CD4-positive, alpha-beta T cell treated with Interleukin-10 for 1 hour (primary cell): ENCODE results near the gene CD47.

Experiments
- DNase-seq: peaks from one replicate; pipeline ENCODE4 v3.0.0-alpha.2; 2020

Gene CD47

DNA sequence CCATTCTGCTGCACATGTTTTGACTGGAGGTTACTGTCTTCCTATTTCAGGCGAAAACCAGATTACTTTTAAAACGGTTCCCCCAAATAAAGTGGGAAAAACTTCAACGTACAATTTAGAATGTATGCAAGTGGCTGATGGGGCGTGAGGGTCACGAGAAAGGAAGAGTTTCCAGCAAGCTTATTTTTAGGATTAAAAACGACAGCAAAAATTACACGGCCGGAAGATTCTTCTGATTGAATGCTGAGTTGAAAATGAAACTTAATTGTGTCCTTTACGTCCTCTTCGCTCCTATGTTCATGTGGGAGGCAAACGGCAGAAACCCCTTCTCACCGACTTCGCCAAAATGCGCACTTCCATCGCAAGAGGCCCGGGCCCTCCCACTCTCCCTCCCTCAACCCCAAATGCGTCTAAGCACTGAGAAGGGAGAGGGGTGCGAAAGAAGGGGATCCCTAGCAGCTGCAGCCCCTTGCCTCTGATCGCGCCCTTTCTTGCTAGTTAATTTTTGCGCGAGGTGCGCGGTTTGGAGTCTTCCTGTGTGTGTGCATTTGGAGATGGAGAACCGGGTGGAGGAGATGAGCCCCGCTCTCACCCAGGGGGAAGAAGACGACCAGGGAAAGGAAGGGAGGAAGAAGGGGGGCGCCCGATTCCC lies 656 bp downstream of the CD47 start:
- peak; percentile 66 for DNase-seq

DNA sequence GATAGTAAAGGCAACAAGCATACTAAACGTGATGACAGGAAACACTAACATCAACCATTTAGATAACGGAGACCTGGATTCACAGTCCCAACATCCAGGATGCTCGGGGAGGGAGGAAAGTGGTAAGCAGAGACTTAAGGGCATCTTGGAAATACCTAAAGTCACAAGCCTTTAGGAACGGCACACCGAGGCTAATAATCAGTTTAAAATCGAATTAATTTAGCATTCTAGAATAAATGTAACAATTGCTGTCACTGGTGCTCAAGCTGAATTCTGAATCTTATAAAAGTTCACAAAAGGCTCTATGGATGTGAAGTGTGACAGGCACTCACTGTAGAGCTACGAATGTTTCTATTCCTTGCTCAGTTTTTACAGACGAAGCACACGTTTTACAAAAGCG lies 1.3 kb downstream of the CD47 start:
- DNase-seq, result no peak

DNA sequence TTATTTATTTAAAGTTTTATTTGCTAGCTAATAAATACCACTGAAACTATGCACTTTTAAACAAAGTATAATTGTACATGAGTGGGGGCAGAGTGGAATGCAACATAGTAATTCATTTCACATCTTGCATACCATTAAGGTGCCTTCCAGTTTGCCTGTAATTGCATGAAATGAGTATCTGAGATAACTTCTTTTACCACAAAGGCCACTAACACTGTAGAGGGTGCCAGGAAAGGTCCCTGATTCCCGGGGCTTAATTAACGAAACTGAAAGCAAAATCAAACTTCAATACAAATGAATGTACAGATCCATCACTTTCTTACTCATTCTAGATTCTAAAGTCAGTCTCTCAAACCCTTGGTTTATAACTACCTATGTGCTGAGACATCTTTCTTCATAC lies 2.1 kb downstream of the CD47 start:
- DNase-seq, result peak; percentile 69

DNA sequence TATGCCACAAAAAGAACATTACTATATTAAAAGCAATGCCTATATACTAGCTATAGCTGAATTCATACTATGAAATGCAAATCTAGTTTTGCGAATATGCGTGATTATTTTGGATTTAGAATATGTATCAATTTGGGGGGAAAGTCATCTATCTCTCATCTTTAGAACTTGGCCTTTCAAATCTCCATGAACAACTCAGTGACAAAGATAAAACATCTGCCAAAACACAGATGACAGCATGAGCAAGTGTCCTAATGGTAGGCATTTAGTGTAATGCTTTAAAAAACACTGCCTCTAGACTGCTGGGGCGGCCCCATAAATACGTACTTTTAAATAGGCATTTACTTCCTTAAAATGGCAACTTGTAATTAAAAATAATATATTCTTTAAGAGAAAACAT lies 2.7 kb downstream of the CD47 start:
- DNase-seq, result no peak

DNA sequence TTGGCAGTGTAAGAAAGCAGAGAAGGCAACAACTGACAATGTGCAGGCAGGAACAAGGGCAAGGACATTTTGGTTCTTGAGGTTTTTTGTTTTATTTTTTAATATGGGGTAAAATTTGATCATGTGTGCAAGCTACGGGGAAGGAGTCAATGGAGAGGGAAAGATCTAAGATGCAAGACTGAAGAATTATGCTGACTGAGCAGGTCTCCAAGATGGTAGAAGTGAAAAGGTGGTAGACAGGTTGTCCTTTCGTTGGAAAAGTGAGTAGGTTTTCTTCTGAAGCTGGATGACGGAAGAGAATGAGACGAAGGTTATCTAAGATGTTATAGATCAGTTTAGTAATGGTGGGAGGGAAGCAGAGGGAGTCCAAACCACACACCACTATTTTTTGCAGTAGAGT lies 4.2 kb downstream of the CD47 start:
- no peak for DNase-seq

DNA sequence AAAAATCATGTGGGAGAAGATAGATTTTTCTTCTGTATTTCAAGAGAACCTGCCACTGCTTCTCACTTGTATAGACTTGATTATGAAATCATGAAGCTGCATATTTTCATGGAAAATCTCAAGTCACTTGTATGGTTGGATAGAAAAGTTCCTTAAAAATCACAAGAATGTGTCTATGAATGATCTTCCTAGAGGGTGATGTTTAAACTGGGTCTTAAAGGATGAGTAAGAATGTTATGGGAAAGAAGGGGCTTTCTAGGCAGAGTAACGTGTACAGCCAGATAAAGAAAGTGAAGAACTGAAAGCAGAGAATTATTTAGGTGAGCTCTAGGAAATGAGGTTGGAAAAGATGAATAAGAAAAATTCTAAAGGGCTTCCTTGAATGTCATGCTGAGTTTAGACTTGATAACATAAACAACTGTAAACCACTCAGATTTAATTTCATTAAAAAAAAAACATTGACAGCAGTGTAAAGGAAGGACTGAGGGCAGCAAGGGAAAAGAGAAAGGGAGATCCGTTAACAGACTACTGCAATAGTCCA lies 5.0 kb downstream of the CD47 start:
- no peak for DNase-seq

DNA sequence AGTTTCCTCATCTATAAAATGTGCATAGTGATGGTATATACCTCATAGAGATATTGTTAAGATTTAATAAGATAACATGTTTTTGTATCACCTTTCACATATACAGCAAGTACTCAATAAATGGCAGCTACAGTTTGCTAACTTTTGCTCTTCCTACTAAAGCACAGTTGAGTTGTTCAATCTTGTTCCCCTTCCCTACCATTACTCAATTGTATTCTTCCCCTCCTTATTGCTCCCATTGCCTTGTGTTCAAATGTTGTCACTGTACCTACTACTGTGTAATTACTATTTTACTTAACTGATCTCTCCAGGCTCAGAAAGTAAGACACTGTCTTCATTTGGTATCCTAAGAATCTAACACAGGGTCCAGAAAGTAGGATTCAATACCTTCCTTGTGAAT lies 5.5 kb downstream of the CD47 start:
- DNase-seq, result no peak

DNA sequence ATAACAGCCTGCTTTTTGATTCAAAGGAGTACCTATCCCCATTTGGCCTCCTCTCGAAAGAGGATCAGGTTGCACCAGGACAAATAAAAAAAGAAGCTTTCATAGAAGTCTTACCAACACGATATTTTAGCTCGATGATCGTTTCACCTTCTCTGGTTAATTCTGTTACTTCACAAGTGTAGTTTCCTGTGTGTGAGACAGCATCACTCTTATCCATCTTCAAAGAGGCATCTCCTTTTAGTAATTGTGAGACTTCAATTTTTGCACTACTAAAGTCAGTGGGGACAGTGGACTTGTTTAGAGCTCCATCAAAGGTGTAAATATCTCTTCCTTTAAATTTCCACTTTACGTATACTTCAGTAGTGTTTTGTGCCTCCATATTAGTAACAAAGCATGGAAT lies 11.0 kb downstream of the CD47 start:
- DNase-seq, result peak; percentile 23

DNA sequence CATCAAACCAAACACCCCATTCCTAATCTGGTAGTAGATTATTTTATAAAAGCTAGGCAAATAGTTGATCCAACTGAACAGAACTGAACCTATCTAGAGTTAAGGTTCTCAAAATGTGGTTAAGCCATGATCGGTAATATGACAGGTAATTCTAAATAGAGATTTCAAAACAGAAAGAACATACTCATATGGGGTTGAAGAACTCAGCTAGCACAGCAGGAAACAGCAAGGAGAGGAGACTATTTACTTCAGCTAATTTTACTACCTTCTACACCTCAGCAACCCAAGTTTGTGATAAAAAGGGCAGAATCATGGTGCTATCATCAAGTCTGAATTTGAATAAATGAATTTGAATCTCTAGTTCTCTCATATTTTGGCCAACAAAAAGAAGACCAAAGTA lies 11.8 kb downstream of the CD47 start:
- no peak for DNase-seq

DNA sequence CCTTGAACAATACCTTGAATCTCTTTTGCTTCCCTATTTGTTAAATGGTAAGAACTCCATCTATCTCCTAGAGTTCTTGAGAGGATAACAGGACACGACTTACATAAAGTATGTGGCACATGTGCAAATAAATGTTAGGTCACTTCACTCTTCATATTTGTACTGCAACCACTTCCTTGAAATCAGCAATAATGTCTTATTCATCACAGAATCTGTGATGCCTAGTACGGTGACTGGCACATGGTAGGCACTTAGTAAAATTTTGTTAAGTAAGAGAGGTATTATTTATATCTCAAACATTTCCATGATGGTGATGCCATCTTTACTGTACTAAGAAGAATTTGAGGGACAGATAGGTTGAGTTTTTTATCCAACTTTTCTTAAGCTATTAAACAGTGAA lies 14.3 kb downstream of the CD47 start:
- DNase-seq, result no peak

DNA sequence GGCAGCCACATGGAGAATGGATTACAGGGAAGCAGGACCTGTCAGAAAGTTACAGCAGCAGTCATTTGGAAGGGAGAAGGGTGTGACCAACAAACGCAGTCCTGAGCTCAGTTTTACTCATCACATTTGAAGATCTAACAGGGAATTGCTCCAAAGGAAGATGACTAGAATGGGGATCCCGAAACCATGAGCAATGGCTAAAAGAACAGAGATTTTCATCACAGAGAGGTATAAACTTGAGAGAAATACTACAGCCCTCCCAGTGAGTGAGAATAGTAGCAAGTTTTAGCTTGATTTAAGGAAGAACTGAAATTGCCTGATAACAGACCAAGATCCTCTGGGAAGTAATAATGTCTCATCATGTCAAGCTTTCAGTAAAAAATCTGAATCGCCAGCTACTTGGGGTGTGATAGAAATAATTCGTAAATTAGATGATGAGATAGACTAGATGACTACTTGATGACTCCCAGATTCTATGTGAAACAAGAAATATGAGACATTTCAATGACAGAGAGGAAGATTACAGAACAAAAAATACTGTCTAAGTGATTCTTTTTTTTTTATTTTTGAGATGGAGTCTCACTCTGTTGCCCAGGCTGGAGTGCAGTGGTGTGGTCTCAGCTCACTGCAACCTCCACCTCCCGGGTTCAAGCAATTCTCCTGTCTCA lies 16.9 kb downstream of the CD47 start:
- no peak for DNase-seq

DNA sequence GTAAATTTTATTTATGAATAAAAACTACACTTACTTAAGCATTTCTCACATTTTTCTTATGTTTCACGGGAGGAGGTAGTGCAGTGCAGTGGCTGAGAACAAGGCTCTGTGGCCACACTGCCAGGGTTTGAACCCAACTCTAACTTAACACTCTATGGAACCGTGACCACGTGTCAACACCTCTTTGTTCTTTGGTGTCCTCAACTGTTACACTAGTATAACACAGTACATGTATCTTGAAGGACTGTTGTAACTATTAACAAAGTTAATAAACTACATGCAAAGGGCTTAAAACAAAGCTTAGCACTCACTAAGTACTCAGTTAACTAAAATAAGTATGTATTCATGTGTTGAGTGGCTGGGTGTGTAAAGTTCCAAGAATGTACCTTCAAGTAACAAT lies 19.5 kb downstream of the CD47 start:
- DNase-seq, result peak; percentile 22

DNA sequence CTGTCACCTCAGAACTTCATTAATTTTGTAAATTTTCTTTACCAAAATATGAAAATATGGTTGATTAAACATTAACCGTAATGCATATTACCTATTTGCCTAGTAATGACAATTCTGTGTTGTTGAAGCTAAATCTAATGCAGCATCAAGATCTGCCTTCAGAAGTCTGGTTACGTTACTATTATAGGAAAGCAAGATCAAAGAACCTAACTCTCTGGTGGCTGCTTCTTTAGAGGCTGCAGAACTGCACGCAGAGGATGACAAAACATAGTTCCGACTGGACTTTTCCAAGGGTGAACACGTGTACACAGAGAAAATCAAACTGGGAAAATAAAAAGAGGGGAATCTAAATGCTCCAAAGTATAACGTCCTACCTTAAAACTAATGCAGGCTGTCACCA lies 20.5 kb downstream of the CD47 start:
- DNase-seq, result no peak

DNA sequence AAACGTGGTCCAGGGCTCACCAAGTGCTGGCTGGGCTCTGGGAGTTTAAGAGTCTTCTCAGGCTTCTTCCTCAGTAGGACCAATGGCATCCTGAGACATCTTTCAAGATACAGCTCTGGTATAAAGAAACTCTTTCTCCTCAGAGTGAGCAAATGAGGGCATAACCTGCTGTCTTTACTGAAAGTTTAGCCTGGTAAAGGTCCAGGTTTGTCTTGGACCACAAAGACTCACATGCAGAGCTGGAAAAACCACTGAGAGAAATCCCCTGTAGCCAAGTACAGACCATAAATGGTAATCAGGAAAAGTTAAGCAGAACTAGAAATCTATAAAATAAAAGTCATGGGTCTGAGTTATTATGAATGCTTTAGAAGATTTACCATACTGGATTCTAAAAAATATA lies 23.1 kb downstream of the CD47 start:
- no peak for DNase-seq

DNA sequence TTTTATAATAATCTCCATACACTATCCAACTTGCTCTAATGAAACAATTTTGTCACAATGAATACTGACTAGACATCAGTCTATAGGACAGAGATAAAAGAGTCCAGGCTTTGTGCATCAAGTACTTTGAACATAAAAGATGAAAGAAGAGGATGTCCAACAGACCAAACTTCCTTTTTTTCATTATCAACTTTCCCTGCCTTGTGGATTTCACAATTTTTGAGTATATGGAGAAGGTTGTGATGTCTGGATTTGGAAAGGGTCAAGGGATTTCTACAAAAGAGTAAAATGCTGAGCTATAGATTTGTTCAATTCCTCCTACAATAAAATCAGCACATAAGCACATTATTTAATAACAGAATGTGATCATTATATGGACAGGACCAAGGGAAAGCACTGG lies 25.7 kb downstream of the CD47 start:
- DNase-seq, result no peak

DNA sequence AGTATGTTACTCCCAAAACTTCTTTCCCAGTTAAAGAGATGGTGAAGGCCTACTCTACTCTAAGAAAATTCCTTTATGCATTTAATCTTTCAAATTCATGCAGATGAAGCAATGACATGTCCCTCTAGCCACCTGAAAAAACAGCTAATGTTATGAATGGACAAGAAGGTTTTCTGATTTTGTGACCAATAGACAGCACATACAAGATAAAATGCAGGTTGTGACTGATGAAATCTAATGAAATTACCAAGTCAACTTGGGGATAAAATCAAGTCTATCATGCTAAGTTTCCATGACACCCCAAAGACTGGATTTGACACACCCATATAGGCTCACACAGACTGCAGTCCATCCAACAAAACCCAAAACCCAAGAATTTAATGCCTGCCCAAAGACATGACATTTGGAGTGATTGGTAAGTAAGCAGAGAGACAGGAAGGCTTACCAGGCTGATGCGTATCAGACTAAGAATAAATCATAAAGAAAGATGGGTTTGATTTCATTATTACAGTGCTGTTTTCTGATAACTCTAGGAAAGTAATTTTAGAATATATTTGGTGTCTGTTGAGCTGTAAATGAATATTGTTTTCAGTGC lies 26.4 kb downstream of the CD47 start:
- no peak for DNase-seq

DNA sequence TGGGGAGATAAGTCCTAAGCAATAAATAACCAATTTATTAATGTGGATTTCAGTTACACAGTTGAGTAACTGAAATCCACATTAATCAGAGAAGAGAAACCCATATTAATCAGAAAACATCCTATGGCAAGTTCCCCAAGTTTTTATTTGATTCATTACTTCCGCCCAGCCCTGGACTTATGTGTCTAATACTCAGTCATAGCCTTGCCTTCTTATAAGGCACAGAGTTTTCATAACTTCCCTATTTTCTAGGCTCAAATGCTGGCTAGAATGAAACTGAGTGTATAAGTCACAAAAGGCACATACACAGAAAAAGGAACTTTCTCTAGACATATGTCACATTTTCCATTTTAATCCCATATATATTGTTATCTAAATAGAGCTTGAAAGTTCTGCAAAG lies 28.8 kb downstream of the CD47 start:
- no peak for DNase-seq

DNA sequence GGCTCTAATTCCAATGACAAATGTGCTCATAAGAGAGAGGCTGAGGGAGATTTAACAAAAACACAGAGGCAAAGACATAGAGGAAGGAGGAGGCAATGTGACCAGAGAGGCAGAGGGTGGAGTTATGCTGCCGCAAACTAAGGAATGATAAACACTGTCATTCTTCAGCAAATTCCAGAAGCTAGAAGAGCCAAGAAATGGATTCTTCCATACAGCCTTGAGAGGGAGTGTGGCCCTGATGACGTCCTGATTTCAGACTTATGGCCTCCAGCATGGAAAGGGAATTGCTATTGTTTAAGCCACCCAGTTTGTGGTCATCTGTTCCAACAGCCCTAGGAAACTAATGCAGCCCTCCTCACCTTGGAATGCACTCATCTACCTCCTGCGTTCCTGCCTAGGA lies 30.5 kb downstream of the CD47 start:
- DNase-seq, result no peak

DNA sequence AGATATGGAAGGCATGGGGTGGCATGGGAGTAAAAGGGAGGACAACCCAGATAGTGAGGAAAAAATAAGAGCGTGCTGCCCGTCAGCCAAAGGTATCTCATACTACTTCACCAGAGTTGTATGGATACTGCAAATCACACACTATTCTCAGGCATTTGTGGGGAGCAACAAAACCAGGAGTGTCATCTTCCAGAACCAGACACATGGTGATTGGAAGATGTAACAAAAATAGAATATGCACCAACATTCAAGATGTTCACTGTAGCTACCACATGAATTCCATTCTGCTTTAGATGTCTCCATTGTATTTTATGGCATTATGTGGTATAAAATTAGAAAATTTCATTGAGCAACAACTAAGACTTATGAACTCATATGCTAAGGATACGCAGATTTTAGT lies 34.9 kb downstream of the CD47 start:
- no peak for DNase-seq

DNA sequence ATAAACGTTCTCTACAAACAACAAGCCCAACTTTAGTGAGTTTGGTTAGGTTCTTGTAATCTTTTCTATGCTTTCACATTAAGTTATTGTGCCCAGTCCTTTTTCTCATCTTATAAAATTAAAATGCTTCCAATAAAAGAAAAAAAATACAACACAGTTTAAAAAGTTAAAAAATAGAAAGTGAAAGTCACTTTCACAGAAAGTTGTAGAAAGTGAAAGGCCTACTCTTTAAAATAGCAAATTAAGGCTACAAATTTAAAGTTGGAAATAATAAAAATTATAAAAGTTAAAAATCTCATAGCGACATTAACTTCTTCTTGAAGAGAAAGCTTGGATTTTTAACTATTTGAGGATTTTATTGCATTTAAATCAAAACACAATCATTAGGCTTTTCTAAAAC lies 35.9 kb downstream of the CD47 start:
- no peak for DNase-seq

DNA sequence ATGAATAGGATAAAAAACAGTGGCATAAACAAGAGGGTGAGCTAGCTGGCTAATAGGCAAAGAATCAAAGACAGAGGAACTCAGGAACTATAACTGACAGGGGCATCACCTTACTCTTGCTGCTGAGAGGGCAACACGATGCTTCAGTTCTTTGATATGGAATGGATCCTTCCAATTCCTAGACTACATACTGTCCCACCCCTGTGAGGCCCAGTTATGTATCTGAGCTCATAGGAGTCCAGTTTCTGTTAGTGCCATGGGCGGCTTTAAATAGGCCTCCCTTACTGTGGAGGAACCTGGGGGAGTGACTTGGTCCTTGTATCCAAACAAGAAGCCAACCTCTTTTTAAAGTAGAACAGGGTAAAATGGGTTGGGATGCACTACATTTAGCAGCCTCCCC lies 37.3 kb downstream of the CD47 start:
- DNase-seq, result no peak

DNA sequence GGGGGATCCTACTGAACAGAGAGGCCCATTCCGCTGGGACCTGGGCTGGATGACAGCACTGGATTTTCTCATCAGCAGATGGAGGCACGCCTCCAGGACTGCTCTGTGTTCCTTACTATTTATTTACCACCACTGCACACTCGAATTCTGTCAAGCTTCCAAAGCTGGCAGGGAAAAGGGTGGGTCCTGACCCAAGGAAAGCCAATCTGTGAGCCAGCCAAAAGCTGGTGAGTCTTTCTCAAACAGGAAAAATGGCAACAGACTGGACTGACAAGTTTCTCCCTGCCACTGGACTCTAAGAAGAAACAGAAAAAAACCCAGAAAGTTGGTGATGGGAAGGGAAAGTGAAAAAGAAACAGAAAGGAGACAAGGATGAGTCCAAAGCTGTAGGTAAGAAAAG lies 37.8 kb downstream of the CD47 start:
- DNase-seq, result no peak

DNA sequence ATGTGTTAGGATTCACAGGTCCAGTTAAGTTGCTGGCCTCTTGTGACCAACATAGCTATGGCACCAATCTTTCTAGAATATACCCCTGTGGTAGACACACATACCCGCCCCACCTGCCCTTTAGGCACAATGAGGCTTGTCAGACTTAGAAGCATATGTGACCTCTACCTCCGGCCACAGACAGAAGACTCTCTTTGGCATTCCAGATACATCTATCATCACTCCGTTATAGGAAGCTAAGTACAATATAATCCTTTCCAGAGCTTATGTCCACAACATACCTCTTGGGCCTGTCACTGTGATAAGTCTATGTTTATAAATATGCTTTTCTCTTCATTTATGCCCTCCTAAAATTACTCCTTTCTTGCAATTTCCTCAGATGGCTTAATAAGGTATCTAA lies 39.8 kb downstream of the CD47 start:
- no peak for DNase-seq

DNA sequence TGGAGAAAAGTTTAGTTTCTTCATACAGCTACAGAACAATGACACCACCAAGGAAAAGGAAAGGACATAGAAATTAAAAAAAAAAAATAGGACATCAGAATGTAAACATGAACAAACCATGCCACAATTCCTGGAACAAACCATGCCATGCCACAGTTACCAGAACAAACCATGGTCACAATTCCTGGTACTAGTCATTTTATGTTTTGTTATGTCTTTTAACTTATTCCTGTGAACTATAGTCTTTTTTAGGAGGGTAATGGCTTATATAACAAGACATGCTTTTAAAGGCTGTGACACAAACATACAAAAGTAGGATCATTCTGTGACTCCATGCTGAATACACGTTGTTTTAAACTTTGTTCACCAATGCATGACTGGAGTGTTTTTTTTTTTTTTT lies 42.8 kb downstream of the CD47 start:
- no peak for DNase-seq

DNA sequence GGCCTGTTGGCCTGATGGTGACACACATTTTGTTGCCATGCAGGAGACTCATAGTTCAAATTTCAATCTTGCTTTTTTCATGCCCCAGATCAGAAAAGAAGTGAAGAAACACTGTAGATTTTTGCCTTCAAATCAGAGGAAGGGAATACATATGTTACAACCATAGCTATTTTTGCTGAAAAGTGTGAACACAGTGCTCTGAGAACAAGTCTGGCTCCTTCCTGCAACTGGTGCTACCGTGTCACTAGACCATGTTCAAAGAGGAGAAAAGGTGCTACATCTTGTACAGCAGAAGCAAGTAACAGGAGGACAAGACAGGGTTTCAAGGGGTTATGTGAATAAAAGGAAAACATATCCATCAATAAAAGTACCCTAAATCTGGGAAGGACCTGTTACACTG lies 44.6 kb downstream of the CD47 start:
- DNase-seq, result no peak
